Activated T-cell treated with anti-CD3 and anti-CD28 coated beads, Interleukin-2, amount 50 U/mL, for 48 hours (primary cell): ENCODE measurements around the gene CAMTA1.

Experiments used
- DNase-seq, 2 experiments: peaks; one replicate each; pipeline ENCODE4 v3.0.0-alpha.2; 2020

CAMTA1 gene

DNA sequence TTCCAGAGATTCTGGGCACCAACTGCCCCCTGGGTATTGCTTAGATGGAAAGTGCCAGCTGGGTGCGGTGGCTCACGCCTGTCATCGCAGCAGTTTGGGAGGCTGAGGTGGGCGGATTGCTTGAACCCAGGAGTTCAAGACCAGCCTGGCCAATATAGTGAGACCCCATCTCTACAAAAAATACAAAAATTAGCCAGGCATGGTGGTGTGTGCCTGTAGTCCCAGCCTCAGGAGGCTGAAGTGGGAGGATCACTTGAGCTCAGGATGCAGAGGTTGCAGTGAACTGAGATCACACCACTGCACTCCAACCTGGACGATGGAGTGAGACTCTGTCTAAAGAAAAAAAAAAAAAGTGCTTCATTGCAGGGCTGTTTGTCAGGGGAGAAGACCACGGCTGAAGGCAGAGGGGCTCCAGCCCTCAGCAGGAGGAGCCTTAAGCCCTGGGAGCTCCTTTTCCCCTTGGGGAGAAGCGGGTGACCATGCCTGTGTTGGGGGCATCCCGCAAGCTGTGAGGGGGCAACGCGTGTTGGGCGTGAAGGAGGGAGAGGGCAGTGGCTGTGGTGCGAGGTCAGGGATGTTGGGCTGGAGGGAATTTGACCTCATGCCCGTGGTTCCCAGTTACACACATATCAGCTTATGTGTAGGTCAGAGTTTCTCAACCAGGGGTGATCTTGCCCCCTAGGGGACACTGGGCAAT, 854.3 kb downstream of the CAMTA1 start:
- no peak for DNase-seq

DNA sequence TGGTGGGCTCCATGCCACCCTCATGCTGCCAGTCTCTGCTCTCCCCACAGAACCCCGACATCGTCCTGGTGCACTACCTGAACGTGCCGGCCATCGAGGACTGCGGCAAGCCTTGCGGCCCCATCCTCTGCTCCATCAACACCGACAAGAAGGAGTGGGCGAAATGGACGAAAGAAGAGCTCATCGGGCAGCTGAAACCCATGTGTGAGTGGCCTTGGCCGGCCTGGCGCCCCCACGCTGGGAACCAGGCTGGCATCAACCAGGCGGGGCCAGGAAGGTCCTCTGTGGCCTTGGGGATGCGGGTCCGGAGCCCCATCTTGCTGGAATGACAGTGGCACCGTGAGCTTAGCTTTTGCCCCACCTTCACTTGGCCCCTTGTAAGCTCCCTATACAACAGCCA, 855.1 kb downstream of the CAMTA1 start:
- DNase-seq: no peak

DNA sequence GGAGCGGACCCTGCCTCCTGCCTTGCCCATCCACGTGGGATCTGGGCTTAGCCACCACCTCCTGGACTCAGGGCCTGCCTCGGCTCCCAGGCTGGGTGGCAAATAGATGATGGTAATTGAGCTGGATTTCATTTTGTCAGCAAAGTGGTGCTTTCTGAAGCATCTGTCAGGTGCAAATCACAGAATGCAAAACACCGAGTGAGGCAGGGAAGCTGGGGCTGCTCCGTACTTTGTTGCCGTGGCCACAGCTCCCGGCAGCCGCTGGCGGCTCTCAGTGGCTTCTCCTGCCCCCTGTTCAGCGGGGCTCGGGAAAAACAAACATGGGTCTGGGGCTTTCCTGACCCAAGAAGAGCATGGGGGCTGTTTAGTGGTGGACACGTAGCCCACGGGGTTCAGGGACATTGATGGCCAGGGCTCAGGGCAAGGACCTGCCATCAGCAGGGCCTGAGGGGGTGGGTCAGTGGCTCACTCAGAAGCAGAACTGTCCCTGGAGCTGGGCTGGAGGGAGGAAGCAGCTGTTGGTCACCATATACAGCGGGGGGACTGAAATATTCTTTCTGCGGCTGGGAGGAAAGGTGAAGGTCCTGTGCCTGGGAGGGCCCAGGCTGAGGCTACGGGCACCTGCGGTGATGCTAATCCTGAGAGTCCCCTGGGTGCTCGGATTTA, 855.8 kb downstream of the CAMTA1 start:
- no peak for DNase-seq

DNA sequence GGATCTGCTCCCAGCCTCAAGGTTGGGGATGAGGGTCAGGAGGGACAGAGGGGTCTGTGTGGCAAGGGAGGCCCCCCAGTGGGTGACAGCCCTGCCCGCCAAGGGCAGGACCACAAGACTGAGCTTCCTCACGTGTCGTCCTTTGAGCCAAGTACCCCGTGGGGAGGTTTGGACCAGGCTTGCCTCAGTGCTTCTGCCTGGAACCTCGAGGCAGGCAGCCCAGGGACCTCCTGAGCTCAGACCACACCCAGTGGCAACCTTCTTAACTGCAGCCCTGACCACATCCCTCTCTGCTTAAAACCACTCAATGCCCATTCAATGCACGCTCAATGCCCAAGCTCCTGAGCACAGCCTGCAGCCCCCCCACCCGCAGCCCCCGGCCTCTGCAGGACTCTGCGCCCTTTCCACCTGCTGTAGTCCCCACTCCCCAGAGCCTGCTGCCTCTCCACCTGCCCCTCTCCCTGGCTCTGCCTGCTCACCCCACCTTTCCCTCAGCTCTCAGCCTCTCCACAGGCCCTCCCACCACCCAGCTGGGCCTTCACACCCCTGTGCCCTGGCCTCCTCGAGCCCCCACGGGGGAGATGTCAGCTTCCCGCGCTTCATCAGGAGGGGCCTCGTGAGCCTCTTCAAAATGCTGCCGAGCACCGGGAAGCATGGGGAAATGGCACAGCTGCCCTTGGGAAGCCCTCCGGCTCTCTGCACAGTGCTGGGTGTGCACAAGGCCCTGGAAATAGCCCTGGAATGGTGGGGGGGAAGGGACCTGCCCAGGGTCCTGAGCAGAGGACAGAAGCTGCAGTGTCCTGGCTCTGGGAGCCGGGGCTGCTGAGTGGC, 856.5 kb downstream of the CAMTA1 start:
- no peak for DNase-seq

DNA sequence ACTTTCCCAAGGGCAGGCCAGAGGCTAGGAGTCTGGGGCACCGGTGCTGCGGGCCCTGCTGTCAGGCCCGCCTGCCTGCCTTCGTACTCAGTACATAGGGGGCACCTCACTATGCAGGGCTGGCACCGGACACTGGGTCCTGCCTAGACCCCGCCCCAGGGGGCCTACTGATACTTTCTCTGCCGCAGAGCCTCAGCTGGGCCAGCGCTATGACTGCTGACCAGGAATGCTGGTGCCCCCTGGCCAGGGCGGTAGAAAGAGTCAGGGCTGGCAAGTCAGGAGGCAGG, 857.1 kb downstream of the CAMTA1 start:
- no peak for DNase-seq

DNA sequence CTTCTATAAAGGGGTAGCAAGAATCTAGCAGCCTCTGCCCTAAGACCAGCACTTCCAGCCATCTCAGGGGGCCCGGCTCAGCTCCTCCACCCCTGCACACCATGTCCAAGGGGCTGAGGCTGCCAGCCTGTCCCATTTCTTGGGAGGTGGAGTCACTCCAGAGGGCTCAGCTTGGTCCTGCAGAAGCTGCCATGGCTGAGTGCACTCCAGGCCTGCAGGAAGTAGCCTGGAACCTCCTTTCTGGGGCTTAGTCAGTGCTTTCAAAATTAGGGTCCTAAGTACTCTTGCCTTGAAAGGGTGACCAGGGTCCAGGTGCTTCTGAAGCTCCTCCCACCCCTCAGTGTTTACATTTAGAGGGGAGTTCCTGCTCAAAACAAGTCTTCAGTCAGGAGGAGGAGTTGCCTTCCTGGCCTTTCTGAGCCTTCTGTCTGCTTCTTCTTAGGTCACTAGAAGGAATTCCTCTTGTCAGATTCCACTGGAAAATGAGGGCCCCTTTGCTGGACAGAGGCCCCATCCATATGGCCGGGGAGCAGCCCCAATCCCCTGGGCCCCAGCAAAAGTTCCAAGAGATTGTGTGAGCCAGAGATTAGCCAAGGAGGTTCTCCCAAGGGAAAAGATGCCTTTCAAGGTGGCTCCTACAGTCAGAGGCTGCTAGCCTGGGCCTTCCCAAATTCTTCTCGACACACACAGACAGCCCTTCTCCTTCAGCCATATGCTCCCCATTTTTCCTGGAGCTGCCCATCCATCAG, 857.7 kb downstream of the CAMTA1 start:
- DNase-seq: no peak

DNA sequence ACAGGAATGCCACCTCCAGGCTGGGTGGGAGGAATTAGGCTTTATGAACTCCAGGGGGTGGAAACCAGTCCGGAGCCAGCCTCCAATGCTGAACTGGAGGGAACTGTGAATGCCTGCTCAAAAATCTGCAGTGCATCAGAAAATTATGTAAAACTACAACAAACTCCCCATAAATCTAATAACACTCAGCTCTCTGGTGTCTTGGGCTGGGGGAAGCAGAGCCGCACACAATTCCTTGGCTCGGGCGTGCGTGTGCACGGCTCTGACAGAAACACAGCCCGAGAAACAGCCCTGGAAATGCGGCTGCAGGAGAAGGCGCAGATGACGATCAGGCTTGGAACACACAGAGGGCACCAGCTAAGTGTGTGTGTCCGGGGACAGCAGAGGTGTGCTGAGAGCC, 858.3 kb downstream of the CAMTA1 start:
- no peak for DNase-seq

DNA sequence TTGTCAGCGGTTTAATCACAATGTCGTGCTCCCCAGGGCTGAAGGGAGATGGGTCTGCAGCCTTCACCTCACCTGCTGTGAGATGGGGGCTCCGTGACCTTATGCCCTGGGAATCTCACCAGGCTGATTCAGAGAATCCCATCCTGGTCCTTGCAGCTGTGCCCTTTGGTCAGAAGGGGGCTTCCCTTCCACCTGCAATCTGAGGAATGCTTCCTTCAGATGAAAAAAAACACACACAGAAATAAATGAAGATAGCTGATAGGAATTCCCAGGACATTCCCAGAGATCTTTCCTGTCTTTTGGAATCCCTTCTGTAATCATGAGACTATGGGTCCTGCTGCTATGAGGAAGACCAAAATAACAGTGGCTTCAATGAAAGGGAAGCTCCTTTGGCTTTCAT, 858.8 kb downstream of the CAMTA1 start:
- no peak for DNase-seq

DNA sequence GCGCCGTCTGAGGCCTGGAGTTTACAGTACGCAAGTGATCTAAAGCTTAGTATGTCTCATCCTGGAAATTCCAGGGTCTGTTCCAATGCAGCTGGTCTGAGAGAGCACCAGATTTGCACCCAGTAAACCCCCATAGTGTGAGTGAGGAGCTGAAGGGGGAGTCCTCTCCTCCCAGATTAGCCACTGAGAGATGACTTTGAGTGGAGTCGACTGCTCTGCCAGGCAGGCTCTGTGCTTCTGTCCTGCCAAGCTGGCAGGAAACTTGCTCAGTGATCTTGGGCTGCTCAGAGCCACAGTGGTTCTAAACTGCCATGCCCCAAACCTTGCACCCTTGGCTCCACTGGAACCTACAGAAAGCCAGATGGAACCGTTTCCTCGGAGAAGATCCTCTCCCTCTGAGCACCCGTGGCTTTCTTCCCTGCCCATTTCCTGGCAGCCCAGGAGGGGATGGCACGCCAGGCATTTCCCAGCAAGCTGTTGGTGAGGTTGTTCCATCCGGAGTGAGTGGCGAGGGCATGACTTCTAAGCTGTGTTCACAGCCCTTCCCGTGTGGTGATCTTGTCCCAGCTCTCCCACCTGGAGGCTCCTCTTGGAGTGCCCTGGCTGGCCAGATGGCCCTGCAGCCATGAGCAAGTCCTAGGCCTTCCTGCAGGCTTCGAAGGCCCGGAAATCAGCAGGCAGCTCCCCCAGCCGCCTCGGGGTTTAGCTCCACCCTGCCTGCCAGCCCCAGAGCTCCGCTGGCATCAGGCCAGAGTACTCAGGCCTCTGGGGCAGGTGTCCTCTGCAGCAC, 859.9 kb downstream of the CAMTA1 start:
- no peak for DNase-seq

DNA sequence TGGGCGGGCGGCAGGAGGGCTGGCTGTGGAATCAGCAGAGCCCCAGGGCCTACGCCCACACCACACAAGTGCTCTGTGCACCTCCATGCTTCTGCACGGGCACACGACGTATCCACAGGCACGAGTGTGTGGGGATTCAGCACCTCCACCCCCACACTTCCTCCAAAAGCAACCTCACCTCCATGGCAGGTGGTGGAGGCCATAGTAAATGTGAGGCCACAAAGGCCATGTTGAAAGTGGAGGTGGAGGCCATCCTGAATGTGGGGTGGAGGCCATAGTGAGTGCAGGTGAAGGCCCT, 860.4 kb downstream of the CAMTA1 start:
- DNase-seq: no peak

DNA sequence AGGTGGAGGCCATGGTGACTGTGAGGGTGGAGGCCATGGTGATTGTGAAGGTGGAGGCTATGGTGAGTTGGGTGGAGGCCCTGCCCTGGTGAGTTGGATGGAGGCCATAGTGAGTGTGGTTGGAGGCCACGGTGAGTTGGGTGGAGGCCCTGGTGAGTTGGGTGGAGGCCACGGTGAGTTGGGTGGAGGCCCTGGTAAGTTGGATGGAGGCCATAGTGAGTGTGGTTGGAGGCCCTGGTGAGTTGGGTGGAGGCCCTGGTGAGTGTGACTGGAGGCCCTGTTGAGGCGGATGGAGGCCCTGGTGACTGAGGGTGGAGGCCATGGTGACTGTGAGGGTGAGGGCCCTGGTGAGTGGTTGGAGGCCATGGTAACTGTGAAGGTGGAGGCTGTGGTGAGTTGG, 860.9 kb downstream of the CAMTA1 start:
- DNase-seq: no peak

DNA sequence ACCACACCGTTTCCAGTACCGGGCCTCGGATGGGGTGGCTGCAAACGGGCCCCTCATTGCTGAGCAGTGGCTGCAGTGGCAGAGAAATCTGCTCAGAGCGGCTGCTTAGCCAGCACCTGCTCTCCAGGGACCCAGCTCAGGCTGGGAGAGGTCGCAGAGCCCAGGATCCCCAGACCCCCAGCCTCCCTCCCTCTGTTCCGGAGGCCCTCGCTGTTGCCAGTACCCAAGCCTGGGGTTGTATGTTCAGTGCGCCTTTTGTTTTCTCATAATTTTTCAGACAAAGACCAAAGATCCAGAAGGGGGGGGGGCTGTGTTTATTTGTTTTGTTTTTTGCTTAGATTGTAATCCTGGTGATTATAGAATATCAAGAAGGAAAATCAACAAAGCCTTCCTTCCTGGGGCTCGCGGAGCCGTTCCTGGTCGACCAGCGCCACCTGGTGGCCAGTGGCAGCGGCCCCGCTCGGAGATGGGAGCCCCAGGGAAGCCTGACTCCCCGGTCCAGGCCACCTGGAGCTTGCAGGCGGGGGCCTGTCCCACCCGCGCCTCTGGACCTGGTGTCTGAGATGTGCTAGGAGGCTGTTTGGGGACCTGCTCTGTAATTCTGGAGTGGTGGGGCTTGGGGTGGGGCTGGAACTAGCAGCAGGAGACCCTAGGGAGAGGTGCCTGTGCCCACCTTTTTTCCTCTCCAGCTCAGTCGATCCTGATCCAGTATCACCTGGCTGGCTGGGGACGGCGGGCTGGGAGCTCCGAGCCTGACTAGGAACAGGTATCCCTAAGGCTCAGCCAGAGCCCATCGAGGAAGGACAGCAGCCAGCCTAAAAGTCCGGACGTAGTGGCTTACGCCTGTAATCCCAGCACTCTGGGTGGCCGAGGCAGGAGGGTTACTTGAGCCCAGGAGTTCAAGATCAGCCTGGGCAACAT, 862.0 kb downstream of the CAMTA1 start:
- peak; percentile 80 to 83 for DNase-seq

DNA sequence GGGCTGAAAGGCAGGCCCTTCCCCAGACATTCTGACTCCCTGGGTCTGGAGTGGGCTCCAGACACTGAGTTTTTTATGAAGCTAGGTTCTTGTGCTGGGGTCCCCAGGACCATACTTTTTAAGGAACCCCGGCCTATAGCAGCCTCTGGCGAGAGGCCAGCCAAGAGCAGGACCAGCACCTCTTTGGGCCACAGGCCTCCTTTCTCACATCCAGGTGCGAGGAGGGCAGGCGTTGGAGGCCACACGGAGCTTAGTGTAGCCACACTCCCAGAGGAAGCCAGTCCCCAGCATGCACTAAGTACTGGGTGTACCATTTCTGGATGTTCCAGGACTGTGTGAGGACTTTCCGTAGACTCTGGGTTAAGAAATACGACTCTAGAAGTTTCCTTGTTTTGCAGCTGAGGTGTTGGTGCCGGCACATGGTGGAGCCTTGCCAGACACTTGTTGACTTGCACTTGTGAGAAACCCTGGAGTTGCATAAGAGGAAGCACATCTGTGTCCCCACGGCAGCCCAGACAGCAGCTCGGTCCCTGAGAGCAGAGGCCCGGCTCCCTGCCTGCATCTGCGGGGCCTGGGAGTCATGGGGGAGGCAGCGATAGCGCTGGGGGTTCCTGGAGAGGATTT, 863.6 kb downstream of the CAMTA1 start:
- DNase-seq: no peak

DNA sequence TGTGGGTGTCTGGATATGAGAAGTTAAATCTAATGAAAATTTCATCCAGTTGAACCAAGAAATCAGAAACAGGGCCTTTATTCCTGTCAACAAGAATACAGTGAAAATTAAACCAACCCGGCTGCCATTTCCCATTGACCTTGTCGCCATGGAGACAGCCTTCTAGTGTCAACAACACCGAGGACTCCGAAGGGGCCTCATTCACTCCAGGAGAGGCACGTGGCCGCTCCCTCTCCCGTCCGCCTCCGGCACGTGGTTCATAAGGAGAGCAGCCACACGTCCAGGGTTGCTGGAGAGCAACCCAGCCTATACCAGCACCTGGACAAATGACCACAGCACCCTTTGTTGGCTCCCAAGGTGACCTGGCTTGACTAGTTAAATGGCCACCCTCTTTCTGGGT, 865.5 kb downstream of the CAMTA1 start:
- DNase-seq: no peak

DNA sequence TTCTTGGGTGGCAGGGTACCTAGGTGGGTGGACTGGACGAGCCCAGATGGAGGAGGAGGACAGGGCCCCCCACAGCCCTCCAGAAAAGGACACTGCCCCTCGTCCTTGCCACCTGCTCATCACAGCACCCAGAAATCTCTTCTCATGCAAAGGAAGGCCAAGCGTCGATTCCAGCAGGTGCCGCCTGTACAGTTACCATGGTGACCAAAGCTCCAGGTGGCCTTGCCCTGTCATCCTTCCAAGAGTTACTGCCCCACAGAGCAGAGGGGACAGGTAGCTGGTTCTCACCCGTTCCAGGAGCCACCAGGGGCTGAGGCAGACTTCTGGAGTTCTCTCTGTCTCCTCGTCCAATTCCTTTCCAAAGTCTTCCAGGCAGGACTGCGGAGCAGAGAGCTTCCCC, 865.9 kb downstream of the CAMTA1 start:
- no peak for DNase-seq

DNA sequence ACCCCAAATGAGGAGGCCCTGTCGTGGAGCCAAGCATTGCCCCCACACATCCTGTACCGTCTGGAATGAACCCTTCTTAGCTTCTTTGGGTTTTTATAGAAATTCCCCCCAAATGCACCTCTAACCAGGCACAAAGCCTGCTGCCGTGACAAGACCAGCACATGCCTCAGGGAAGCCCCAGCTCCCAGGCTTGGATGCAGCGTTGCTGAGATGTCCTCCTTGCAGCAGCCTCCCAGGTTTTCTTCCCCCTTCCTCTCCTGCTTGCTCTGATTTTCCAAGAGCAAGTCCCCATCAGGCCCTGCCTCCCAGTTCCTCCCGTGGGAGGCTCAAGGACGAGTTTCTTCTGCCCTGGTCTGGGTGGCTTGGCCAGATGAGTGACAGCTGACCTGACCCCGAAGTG, 866.8 kb downstream of the CAMTA1 start:
- DNase-seq: no peak

DNA sequence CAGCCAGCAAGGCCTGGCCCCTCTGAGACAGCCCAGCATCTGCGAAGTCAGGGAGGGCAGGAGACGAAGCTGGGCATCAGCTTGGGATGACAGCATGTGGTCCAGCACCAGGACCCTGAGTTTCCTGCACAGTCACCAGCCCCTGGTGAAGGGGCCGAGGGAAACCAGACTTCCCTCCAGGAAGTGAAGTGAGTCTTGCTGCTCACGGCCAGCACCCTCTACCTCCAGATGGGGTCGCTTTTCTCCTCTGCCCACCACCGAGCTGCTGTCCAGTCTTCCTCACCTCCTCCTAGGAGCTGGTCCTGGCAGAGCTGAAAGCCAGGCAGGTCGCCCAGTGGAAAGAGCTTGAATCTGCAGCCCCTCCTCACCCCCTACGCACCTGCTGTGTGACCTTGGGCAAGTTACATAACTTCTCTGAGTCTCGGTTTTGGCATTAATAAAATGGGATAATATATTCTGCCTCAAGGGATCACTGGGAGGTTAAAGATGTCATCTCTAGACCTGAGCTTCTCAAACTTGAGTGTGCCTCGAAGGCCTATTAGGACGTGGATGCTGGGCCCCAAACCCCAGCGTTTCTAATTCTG, 867.4 kb downstream of the CAMTA1 start:
- DNase-seq: no peak

DNA sequence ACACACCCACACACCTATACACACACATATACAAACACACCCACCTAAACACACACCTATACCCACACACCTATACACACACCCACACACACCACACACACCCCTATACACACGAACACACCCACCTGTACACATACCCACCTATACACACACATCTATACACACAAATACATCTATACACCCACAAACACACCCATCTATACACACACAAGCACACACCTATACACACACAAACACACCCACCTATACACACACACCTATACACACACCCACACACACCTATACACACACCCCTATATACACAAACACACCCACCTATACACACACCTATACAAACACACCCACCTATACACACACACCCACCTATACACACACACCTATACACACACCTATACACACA, 869.5 kb downstream of the CAMTA1 start:
- no peak for DNase-seq

DNA sequence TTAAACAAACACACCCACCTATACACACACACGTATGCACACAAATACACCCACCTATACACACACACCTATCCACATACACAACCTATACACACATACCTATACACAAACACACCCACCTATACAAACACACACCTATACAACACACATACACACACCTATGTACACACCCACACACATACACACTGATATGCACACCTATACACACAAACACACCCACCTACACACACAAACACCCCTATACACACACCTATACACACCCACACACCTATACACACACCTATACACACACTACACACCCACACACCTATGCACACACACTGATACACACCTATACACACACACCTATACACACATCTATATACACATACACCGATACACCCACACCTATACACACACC, 870.1 kb downstream of the CAMTA1 start:
- no peak for DNase-seq

DNA sequence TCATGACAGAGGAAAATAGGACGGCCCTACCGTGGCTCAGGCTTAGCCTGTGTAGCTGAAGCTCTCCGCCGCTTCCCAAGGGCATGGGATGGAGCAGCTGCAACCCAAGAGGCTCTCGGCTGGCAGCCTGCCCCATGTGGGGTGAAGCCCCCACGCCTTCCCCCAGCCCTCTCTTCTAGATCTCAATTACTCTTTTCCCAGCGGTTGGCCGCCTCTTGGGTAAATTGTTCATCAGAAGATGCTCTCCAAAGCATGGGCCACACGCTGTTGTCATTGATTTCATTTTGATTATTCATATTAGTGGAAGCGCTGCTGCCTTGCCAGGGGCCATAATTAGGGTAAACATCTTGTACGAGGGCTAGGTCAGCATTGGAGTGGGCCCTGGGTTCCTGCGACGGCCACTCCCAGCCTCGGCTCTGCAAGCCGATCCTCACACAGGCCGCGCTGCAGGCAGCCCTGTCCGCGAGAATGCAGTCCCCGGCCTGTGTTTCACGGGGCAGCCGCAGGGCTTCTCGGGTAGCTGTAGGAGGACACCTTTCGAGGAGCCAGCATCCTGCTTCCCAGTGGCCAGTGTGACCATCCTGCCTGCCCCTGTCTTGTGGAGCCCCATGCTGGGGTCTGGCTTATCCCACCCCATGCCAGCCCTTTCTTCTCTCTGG, 871.4 kb downstream of the CAMTA1 start:
- no peak for DNase-seq
